ENCODE results near the gene CISD1. TPM values are rescaled to one million over a fixed set of nuclear protein-coding genes. Genes with fewer than 3 reads are reported as not detected.

CISD1 gene
- total and polyA plus RNA-seq, 2 of the 4 experiments (the other 2 are of a cell fraction), result 28.2 to 34.6 TPM

- H4K91ac ChIP-seq (ENCODE audit: insufficient read depth, low read depth, low read length), result no peak overlapping the region
- no CpG with 5 or more reads among the region's 2 CpGs for WGBS, 2 experiments (ENCODE audit: extremely low coverage in 2 of 2, insufficient read length in 1 of 2)
- no peak overlapping the region for H3K14ac ChIP-seq (replicated peaks; ENCODE audit: low read depth, low read length)
- no peak overlapping the region for H2BK15ac ChIP-seq (ENCODE audit: low read depth, low read length)
- H3K9ac ChIP-seq (ENCODE audit: low read depth, low read length), result no peak overlapping the region
- no peak overlapping the region for H2AFZ ChIP-seq (replicated peaks; ENCODE audit: low read length, poor library complexity)
- H3K4me1 ChIP-seq (ENCODE audit: control insufficient read depth, insufficient read depth, low read length), result no peaks in the 10 kb centered on the region
- H3K56ac ChIP-seq (ENCODE audit: extremely low read depth, insufficient read depth, low read length), result no peak overlapping the region
- no peak overlapping the region for H3K23ac ChIP-seq (ENCODE audit: low read depth, low read length)
- H2AK5ac ChIP-seq (ENCODE audit: low read depth, low read length), result no peak overlapping the region
- POLR2A ChIA-PET (ENCODE audit: unreplicated experiment), result no interaction called here
- dilution Hi-C loops (cut with HindIII; ENCODE audit: low sequenced_read_pairs, unreplicated experiment), result loop anchor here (25.0 kb wide), 1 partner anchor 115 kb away; no protein-coding TSS in a partner anchor
- H4K8ac ChIP-seq (ENCODE audit: low read depth in 2 of 2, low read length in 2 of 2), result no peak overlapping the region
- H4K20me1 ChIP-seq (ENCODE audit: insufficient read depth, low read length), result no peaks in the 10 kb centered on the region
- intact Hi-C loops (cut with micrococcal nuclease), result no loop called here
- H2BK5ac ChIP-seq (ENCODE audit: low read depth, low read length, poor library complexity, severe bottlenecking), result no peak overlapping the region
- H3K4ac ChIP-seq (ENCODE audit: low read depth, low read length), result no peak overlapping the region
- no peaks in the 10 kb centered on the region for H3K36me3 ChIP-seq (ENCODE audit: control insufficient read depth, insufficient read depth, low read length)
- ATAC-seq (ENCODE audit: low read depth) (no peak), DNase-seq (no peak)
- TF ChIP-seq CEBPB (IDR thresholded peaks at IDR 0.05; ENCODE audit: low read depth, low read length) (no peak), CTCF (conservative IDR thresholded peaks at IDR 0.05; ENCODE audit: low read depth, low read length) (no peak), RAD21 (IDR thresholded peaks at IDR 0.05; ENCODE audit: low read length) (no peak), RCOR1 (IDR thresholded peaks at IDR 0.05; ENCODE audit: insufficient replicate concordance, low read length) (no peak), RFX5 (IDR thresholded peaks at IDR 0.05; ENCODE audit: low read depth, low read length) (no peak), MXI1 (IDR thresholded peaks at IDR 0.05; ENCODE audit: borderline replicate concordance, low read depth, low read length) (no peak), FOS (IDR thresholded peaks at IDR 0.05; ENCODE audit: low read depth, low read length) (no peak), MAFK (IDR thresholded peaks at IDR 0.05; ENCODE audit: low read depth, low read length) (no peak), POLR2A (IDR thresholded peaks at IDR 0.05; ENCODE audit: low read depth, low read length) (no peak)
- no TSS peak for BruUV-seq (replicated peaks)
- no peak overlapping the region for H2AK9ac ChIP-seq (replicated peaks; ENCODE audit: low read depth, low read length, poor library complexity)
- no peaks in the 10 kb centered on the region for H3K9me1 ChIP-seq (ENCODE audit: insufficient read depth, low read length)
- H3K4me3 ChIP-seq (ENCODE audit: insufficient read depth, low read depth, low read length), result no peak overlapping the region
- no peak overlapping the region for H4K5ac ChIP-seq (ENCODE audit: low read depth, low read length)
- H2BK120ac ChIP-seq (ENCODE audit: low read depth, low read length), result no peak overlapping the region
- no peaks in the 10 kb centered on the region for H3K9me3 ChIP-seq (ENCODE audit: control insufficient read depth, insufficient read depth, low read length)
- H3K27ac ChIP-seq (ENCODE audit: insufficient read depth, low read length), result no peak overlapping the region
- no peak overlapping the region for H2BK20ac ChIP-seq (ENCODE audit: low read depth, low read length)
- H3K27me3 ChIP-seq (ENCODE audit: control insufficient read depth, insufficient read depth, low read length), result peaks cover 5% of the 10 kb centered on the region; the same call in 1 of the 2 replicates
- H3K79me1 ChIP-seq (ENCODE audit: low read depth in 1 of 2, low read length in 2 of 2), result no peaks in the 10 kb centered on the region
- CTCF ChIA-PET, result interaction anchor here (0.6 to 1.1 kb wide), 3 partner anchors 10 to 400 kb away, joined by 3 read pairs; no protein-coding TSS in a partner anchor
- in situ Hi-C loops (cut with MboI; ENCODE audit: low sequenced_read_pairs), result no loop called here
- no peak overlapping the region for H3K18ac ChIP-seq (ENCODE audit: low read depth, low read length)
- H3K4me2 ChIP-seq (ENCODE audit: low read depth, low read length), result no peak overlapping the region
Measured at GRCh38 chr10:58302254-58302653, 33.3 kb downstream of the CISD1 start.
